ENCODE measurements around the gene GRIA3. TPM values are rescaled to one million over a fixed set of nuclear protein-coding genes. Genes with fewer than 3 reads are reported as not detected.

GRIA3 gene
- total and polyA plus RNA-seq, 4 donors: 0.05 to 2.0 (median 0.37) TPM

DNA sequence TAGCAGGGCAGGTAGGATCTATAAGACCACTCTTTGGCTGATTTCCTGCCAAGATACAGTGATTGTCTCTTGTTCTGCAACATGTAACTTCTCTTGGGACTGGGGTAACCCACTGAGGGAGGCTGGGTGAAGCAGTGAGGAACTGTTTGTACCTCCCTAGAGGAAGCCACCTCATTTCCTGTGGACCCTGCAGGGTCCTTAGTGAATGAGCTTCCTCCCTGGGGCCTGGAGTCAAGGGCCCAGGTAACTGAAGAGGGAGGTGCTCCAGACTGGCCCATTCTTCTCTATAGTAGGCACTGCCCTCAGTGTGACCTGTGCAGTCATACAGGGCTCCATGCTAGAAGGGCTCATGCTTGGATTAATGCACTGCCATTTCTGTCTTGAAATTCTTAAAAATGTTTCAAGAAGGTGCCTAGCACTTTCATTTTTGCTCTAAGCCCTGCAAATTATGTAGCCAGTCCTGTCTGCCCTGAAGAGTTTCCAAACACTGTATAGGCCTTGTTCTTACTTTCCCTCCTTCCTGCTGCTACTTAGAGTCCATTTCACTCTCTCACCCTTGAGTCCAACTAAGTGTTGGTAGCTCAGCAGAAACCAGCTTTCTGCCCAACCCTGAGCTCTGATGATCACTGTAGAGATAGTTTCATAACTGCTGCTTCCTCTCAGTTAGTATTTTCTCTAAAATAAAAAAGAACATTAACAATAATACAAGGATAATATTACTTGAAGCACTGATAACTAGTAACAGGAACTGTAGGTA is 8.5 kb upstream of the GRIA3 start:
- no peak for ATAC-seq (ENCODE audit: insufficient read depth, low FRiP score)
- TF ChIP-seq, protein P1, sequence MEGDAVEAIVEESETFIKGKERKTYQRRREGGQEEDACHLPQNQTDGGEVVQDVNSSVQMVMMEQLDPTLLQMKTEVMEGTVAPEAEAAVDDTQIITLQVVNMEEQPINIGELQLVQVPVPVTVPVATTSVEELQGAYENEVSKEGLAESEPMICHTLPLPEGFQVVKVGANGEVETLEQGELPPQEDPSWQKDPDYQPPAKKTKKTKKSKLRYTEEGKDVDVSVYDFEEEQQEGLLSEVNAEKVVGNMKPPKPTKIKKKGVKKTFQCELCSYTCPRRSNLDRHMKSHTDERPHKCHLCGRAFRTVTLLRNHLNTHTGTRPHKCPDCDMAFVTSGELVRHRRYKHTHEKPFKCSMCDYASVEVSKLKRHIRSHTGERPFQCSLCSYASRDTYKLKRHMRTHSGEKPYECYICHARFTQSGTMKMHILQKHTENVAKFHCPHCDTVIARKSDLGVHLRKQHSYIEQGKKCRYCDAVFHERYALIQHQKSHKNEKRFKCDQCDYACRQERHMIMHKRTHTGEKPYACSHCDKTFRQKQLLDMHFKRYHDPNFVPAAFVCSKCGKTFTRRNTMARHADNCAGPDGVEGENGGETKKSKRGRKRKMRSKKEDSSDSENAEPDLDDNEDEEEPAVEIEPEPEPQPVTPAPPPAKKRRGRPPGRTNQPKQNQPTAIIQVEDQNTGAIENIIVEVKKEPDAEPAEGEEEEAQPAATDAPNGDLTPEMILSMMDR (IDR thresholded peaks at IDR 0.05; ENCODE audit: control extremely low read depth, extremely low read depth): no peak

DNA sequence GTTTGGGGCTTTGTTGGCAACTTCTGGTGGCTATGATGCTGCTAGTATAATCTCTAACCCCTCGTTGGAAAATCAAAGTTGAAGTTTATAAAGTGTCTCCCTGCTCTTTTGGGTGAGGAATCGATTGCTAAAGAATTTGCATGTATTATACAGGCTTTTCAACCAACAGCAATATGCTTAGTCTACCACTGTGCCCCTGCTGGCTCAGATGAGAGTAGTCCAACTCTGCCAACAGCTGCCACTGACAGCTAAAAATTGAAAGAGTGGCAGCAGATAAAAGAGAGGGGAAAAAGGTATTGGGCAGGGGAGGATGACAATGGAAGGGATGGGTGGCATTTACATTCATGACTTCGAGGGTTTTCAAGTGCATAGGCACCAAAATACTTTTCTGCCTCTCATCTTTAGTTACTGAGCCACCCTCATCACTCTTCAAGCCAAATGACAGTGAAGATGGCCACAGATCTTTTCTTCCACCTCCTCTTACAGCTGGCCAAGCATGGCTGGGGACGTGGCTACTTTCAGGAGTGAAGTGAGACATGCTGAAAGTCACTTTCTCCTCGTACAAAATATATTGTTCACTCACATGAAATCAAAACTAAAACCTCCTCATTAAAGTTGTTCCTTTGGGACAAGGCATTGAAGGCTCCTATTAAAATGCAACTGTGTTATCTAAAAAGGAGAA is 2.7 kb upstream of the GRIA3 start:
- Histone ChIP-seq H3K36me3 (ENCODE audit: control insufficient read depth in 4 of 4, insufficient read depth in 4 of 4, low read length in 4 of 4) (no peaks in the 10 kb centered on the region), H3K9me3 (ENCODE audit: control insufficient read depth in 4 of 4, insufficient read depth in 3 of 4, low read length in 3 of 4) (no peaks in the 10 kb centered on the region), H3K4me3 (no peak overlapping the region), H3K27me3 (ENCODE audit: control insufficient read depth in 3 of 3, insufficient read depth in 3 of 3, low read length in 2 of 3) (peaks cover 4 to 14% (median 11%) of the 10 kb centered on the region in 3 donors), H3K4me1 (ENCODE audit: control insufficient read depth in 5 of 5, insufficient read depth in 5 of 5, low read length in 5 of 5) (no peaks in the 10 kb centered on the region), H3K9ac (ENCODE audit: insufficient read depth in 1 of 2, low read length in 2 of 2) (no peak overlapping the region), H3K27ac (ENCODE audit: low read depth in 1 of 2, low read length in 1 of 2) (no peak overlapping the region)
- TF ChIP-seq, protein P1 (IDR thresholded peaks at IDR 0.05; ENCODE audit: control extremely low read depth, extremely low read depth): no peak
- no peak for DNase-seq
- 37 to 64% methylated on average over 5 of the region's 5 CpGs for WGBS, 2 donors
- no peak for ATAC-seq (ENCODE audit: insufficient read depth, low FRiP score)

More for the DNA sequence above, 8.5 kb upstream of the GRIA3 start:
- no peaks in the 10 kb centered on the region for H3K9me3 ChIP-seq (ENCODE audit: control insufficient read depth in 4 of 4, insufficient read depth in 3 of 4, low read length in 3 of 4)
- H3K4me3 ChIP-seq: no peak overlapping the region
- no peak overlapping the region for H3K27ac ChIP-seq (ENCODE audit: low read depth in 1 of 2, low read length in 1 of 2)
- H3K9ac ChIP-seq (ENCODE audit: insufficient read depth in 1 of 2, low read length in 2 of 2): no peak overlapping the region
- H3K4me1 ChIP-seq (ENCODE audit: control insufficient read depth in 5 of 5, insufficient read depth in 5 of 5, low read length in 5 of 5): no peaks in the 10 kb centered on the region
- peaks cover 0 to under 1% (median 0%) of the 10 kb centered on the region in 3 donors for H3K27me3 ChIP-seq (ENCODE audit: control insufficient read depth in 3 of 3, insufficient read depth in 3 of 3, low read length in 2 of 3)
- DNase-seq: no peak
- H3K36me3 ChIP-seq (ENCODE audit: control insufficient read depth in 4 of 4, insufficient read depth in 4 of 4, low read length in 4 of 4): no peaks in the 10 kb centered on the region

DNA sequence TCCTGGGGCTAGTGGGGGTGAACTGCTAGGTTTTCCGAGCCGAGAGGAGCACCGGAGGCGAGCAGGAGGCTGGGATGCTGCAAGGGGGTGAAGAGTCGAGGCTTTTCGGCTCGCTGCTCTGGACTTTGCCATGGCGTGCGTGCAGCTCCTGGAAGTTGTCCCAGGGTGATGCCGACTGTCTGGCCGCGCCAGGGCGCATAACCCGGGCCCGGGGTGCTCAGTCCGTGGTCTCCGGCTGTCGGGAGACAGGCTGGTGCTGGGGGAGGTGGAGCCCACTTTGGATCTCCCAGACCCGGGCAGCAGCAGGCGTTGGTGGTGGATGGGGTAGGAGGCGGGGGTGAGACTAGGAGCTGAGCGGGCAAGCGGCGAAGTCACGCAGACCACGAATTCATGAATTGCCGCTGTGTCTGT is 793 bp downstream of the GRIA3 start:
- no peaks in the 10 kb centered on the region for H3K36me3 ChIP-seq (ENCODE audit: control insufficient read depth in 4 of 4, insufficient read depth in 4 of 4, low read length in 4 of 4)
- WGBS, 2 donors: 5 to 37% methylated on average over 20 to 27 of the region's 27 CpGs
- no peak overlapping the region for H3K9ac ChIP-seq (ENCODE audit: insufficient read depth in 1 of 2, low read length in 2 of 2)
- H3K4me3 ChIP-seq: no peak overlapping the region
- H3K27me3 ChIP-seq (ENCODE audit: control insufficient read depth in 3 of 3, insufficient read depth in 3 of 3, low read length in 2 of 3): peaks cover 4 to 32% (median 18%) of the 10 kb centered on the region in 3 donors
- no peak for ATAC-seq (ENCODE audit: insufficient read depth, low FRiP score)
- TF ChIP-seq, protein P1 (IDR thresholded peaks at IDR 0.05; ENCODE audit: control extremely low read depth, extremely low read depth): no peak
- H3K27ac ChIP-seq (ENCODE audit: low read depth in 1 of 2, low read length in 1 of 2): no peak overlapping the region
- peak; percentile 14 to 32 (median 29) for DNase-seq
- H3K4me1 ChIP-seq (ENCODE audit: control insufficient read depth in 5 of 5, insufficient read depth in 5 of 5, low read length in 5 of 5): no peaks in the 10 kb centered on the region
- no peaks in the 10 kb centered on the region for H3K9me3 ChIP-seq (ENCODE audit: control insufficient read depth in 4 of 4, insufficient read depth in 3 of 4, low read length in 3 of 4)
